Naive B cell (primary cell): Measurements from ENCODE around the gene OAS2. TPM values are rescaled to one million over a fixed set of nuclear protein-coding genes. Genes with fewer than 3 reads are reported as not detected.

Source experiments
- ATAC-seq, 2 donors: fragments of 150-1000 bp; cut with Tn5 transposase; 2 replicates each; pipeline ENCODE4 v1.10.0; 2021; ENCODE audit warnings: low read depth in 2 of 2, mild to moderate bottlenecking in 2 of 2, moderate library complexity in 2 of 2
- DNase-seq: peaks from one replicate; pipeline ENCODE4 v3.0.0; 2022
- H3K27ac Mint-ChIP-seq, 6 donors: one replicate each; pipeline ENCODE4 v1.8.0; 2020 to 2022; ENCODE audit warnings: mild to moderate bottlenecking in 6 of 6, mixed read lengths in 6 of 6, moderate library complexity in 5 of 6, inconsistent platforms in 2 of 6
- H3K27me3 Mint-ChIP-seq, 3 donors: one replicate each; pipeline ENCODE4 v1.8.0; 2021 to 2022; ENCODE audit warnings: mixed read lengths in 3 of 3, mild to moderate bottlenecking in 1 of 3
- H3K36me3 Mint-ChIP-seq, 2 donors: one replicate each; pipeline ENCODE4 v1.8.0; 2020 to 2022; ENCODE audit warnings: mixed read lengths in 2 of 2, inconsistent platforms in 1 of 2, mild to moderate bottlenecking in 1 of 2
- H3K4me1 Mint-ChIP-seq, 3 donors: one replicate each; pipeline ENCODE4 v1.8.0; 2020 to 2022; ENCODE audit warnings: mixed read lengths in 3 of 3, inconsistent platforms in 1 of 3, mild to moderate bottlenecking in 1 of 3, moderate library complexity in 1 of 3
- H3K4me3 Mint-ChIP-seq, 8 donors: one replicate each; pipeline ENCODE4 v1.8.0; 2020 to 2022; ENCODE audit warnings: mild to moderate bottlenecking in 8 of 8, mixed read lengths in 8 of 8, moderate library complexity in 8 of 8, inconsistent platforms in 2 of 8
- H3K9me3 Mint-ChIP-seq, 7 donors: one replicate each; pipeline ENCODE4 v1.8.0; 2020 to 2022; ENCODE audit warnings: mixed read lengths in 7 of 7, mild to moderate bottlenecking in 5 of 7, inconsistent platforms in 2 of 7, moderate library complexity in 1 of 7
- polyA plus RNA-seq, 6 donors: library from polyadenylated mRNA; unstranded; fragments of 300-500 nt; fragmentation: Illumina TruSeq; gene quantifications; one replicate each; pipeline ENCODE4 v1.2.3, GENCODE V29; 2021; ENCODE audit warnings: low read depth in 6 of 6

Gene OAS2
- 10 to 100 TPM; 15.4 to 56.4 (median 37.2) TPM for polyA plus RNA-seq

GRCh38 chr12:112978163-112979040 lies at the start of gene OAS2:
TSS of gene OAS2 (plus strand) at chr12:112978519. CDS start at chr12:112978609, 90 bp downstream.
- DNase-seq (peak; percentile 85), ATAC-seq (peak; percentile 94)
- peak within 1 kb of the TSS; percentile 99 to 100 (median 100) for H3K4me3 Mint-ChIP-seq
- H3K9me3 Mint-ChIP-seq = peaks cover 0 to 13% (median 8%) of the 10 kb centered on the region in 7 donors
- peaks cover 54 to 65% (median 56%) of the 10 kb centered on the region in 3 donors for H3K4me1 Mint-ChIP-seq
- H3K36me3 Mint-ChIP-seq = peaks cover 14 to 17% of the 10 kb centered on the region in 2 donors
- H3K27me3 Mint-ChIP-seq = no peaks in the 10 kb centered on the region
- peak within 1 kb of the TSS; percentile 97 to 99 (median 98) for H3K27ac Mint-ChIP-seq

GRCh38 chr12:112928978-112929377 lies 49.3 kb upstream of the OAS2 start:
- Mint-ChIP-seq H3K4me1 (peaks cover 6 to 33% (median 17%) of the 10 kb centered on the region in 3 donors), H3K27me3 (no peaks in the 10 kb centered on the region), H3K27ac (peak overlapping the region in 1 of 6 donors; percentile 47), H3K9me3 (peaks cover 0 to 9% (median 4%) of the 10 kb centered on the region in 7 donors), H3K36me3 (peaks cover 5 to 6% of the 10 kb centered on the region in 2 donors), H3K4me3 (no peak overlapping the region)
- ATAC-seq (no peak), DNase-seq (no peak)

- H3K4me3 Mint-ChIP-seq = no peak overlapping the region
- H3K27me3 Mint-ChIP-seq = no peaks in the 10 kb centered on the region
- H3K9me3 Mint-ChIP-seq = peaks cover 0 to 9% (median 4%) of the 10 kb centered on the region in 7 donors
- peak overlapping the region in 1 of 6 donors; percentile 72 for H3K27ac Mint-ChIP-seq
- peaks cover 6 to 29% (median 17%) of the 10 kb centered on the region in 3 donors for H3K4me1 Mint-ChIP-seq
- H3K36me3 Mint-ChIP-seq = peaks cover 2 to 6% of the 10 kb centered on the region in 2 donors
- ATAC-seq = no peak
- no peak for DNase-seq
Measured at GRCh38 chr12:112929715-112930114, 48.6 kb upstream of the OAS2 start.

GRCh38 chr12:112930350-112930749 lies 48.0 kb upstream of the OAS2 start:
- no peak for ATAC-seq
- Mint-ChIP-seq H3K27me3 (no peaks in the 10 kb centered on the region), H3K4me3 (peak overlapping the region in 1 of 8 donors; percentile 53), H3K4me1 (peaks cover 6 to 23% (median 17%) of the 10 kb centered on the region in 3 donors), H3K27ac (peak overlapping the region in 2 of 6 donors; percentile 68 to 76), H3K36me3 (peaks cover 0 to 6% of the 10 kb centered on the region in 2 donors), H3K9me3 (peaks cover 0 to 9% (median 4%) of the 10 kb centered on the region in 7 donors)
- no peak for DNase-seq

- peaks cover 0 to under 1% (median 0%) of the 10 kb centered on the region in 7 donors for H3K9me3 Mint-ChIP-seq
- H3K27me3 Mint-ChIP-seq = no peaks in the 10 kb centered on the region
- H3K4me1 Mint-ChIP-seq = peaks cover 4 to 13% (median 7%) of the 10 kb centered on the region in 3 donors
- no peak for DNase-seq
- H3K4me3 Mint-ChIP-seq = no peak overlapping the region
- no peak for ATAC-seq
- peaks cover 0 to 6% of the 10 kb centered on the region in 2 donors for H3K36me3 Mint-ChIP-seq
- peak overlapping the region in 1 of 6 donors; percentile 34 for H3K27ac Mint-ChIP-seq
Measured at GRCh38 chr12:112932485-112933128, 45.7 kb upstream of the OAS2 start.

- Mint-ChIP-seq H3K27me3 (no peaks in the 10 kb centered on the region), H3K27ac (no peak overlapping the region)
Measured at GRCh38 chr12:112933129-112933505, 45.2 kb upstream of the OAS2 start.

GRCh38 chr12:112936264-112936663 lies 42.1 kb upstream of the OAS2 start:
- Mint-ChIP-seq H3K4me1 (peaks cover 24 to 33% (median 31%) of the 10 kb centered on the region in 3 donors), H3K27ac (peak overlapping the region in 3 of 6 donors; percentile 46 to 83 (median 63)), H3K27me3 (no peaks in the 10 kb centered on the region), H3K9me3 (no peaks in the 10 kb centered on the region), H3K36me3 (no peaks in the 10 kb centered on the region), H3K4me3 (peak overlapping the region in 1 of 8 donors; percentile 37)
- ATAC-seq (no peak), DNase-seq (no peak)

More at GRCh38 chr12:112933129-112933505, 45.2 kb upstream of the OAS2 start:
- Mint-ChIP-seq H3K9me3 (no peaks in the 10 kb centered on the region), H3K4me1 (peaks cover 9 to 17% (median 11%) of the 10 kb centered on the region in 3 donors), H3K36me3 (peaks cover 0 to 6% of the 10 kb centered on the region in 2 donors), H3K4me3 (no peak overlapping the region)
- ATAC-seq = no peak
- no peak for DNase-seq

GRCh38 chr12:112936927-112937326 lies 41.4 kb upstream of the OAS2 start:
- H3K9me3 Mint-ChIP-seq = no peaks in the 10 kb centered on the region
- no peaks in the 10 kb centered on the region for H3K36me3 Mint-ChIP-seq
- DNase-seq (no peak), ATAC-seq (no peak)
- no peaks in the 10 kb centered on the region for H3K27me3 Mint-ChIP-seq
- H3K4me3 Mint-ChIP-seq = peak overlapping the region in 6 of 8 donors; percentile 1 to 88 (median 64)
- H3K27ac Mint-ChIP-seq = peak overlapping the region in 2 of 6 donors; percentile 44 to 46
- H3K4me1 Mint-ChIP-seq = peaks cover 24 to 33% (median 31%) of the 10 kb centered on the region in 3 donors

GRCh38 chr12:112937741-112938719 lies 40.3 kb upstream of the OAS2 start, which contains the start of gene OAS3:
TSS of gene OAS3 (plus strand) at chr12:112938474. CDS start at chr12:112938531, 57 bp downstream.
- H3K36me3 Mint-ChIP-seq = no peaks in the 10 kb centered on the region
- peak within 1 kb of the TSS; percentile 78 to 97 (median 88) for H3K4me3 Mint-ChIP-seq
- H3K9me3 Mint-ChIP-seq = no peaks in the 10 kb centered on the region
- DNase-seq (peak; percentile 51), ATAC-seq (peak; percentile 50 to 57)
- peak within 1 kb of the TSS; percentile 47 to 96 (median 90) for H3K27ac Mint-ChIP-seq
- H3K4me1 Mint-ChIP-seq = peaks cover 24 to 33% (median 29%) of the 10 kb centered on the region in 3 donors
- no peaks in the 10 kb centered on the region for H3K27me3 Mint-ChIP-seq

- H3K4me1 Mint-ChIP-seq = peaks cover 24 to 33% (median 29%) of the 10 kb centered on the region in 3 donors
Measured at GRCh38 chr12:112938751-112939150, 39.6 kb upstream of the OAS2 start.

GRCh38 chr12:112939761-112940381 lies 38.4 kb upstream of the OAS2 start:
- DNase-seq (peak; percentile 58), ATAC-seq (peak; percentile 81 to 83)
- Mint-ChIP-seq H3K4me1 (peaks cover 24 to 33% (median 29%) of the 10 kb centered on the region in 3 donors), H3K4me3 (peak overlapping the region; percentile 73 to 96 (median 88)), H3K27me3 (no peaks in the 10 kb centered on the region), H3K36me3 (peaks cover 8 to 9% of the 10 kb centered on the region in 2 donors), H3K9me3 (no peaks in the 10 kb centered on the region), H3K27ac (peak overlapping the region in 4 of 6 donors; percentile 68 to 89 (median 84))

More at GRCh38 chr12:112938751-112939150, 39.6 kb upstream of the OAS2 start:
- Mint-ChIP-seq H3K27ac (peak overlapping the region in 4 of 6 donors; percentile 68 to 94 (median 90)), H3K4me3 (peak overlapping the region; percentile 78 to 97 (median 88)), H3K36me3 (no peaks in the 10 kb centered on the region), H3K9me3 (no peaks in the 10 kb centered on the region), H3K27me3 (no peaks in the 10 kb centered on the region)
- no peak for DNase-seq
- no peak for ATAC-seq
